HG03439 (cell line): ENCODE results near the gene FGF12.
"Not testable (repeated sequence)": the region's sequence is repeated elsewhere in the genome, so short reads cannot be mapped to it uniquely, and the experiment has no call there.

Experiments used
- ATAC-seq: cut with Tn5 transposase; IDR thresholded peaks from one replicate; pipeline ENCODE4 v1.9.1; 2021; ENCODE audit warnings: mild to moderate bottlenecking, moderate library complexity; ENCODE audit not compliant: unreplicated experiment

FGF12 gene

GRCh38 chr3:192597506-192597905 is 129.8 kb downstream of the FGF12 start:
- ATAC-seq: no peak

- no peak for ATAC-seq
Measured at GRCh38 chr3:192578729-192579128, 148.6 kb downstream of the FGF12 start.

GRCh38 chr3:192577811-192578210 is 149.5 kb downstream of the FGF12 start:
- ATAC-seq: no peak

GRCh38 chr3:192577271-192577670 is 150.1 kb downstream of the FGF12 start:
- no peak for ATAC-seq

- ATAC-seq: not testable (repeated sequence)
Measured at GRCh38 chr3:192576704-192577103, 150.6 kb downstream of the FGF12 start.

GRCh38 chr3:192575879-192576506 is 151.3 kb downstream of the FGF12 start:
- no peak for ATAC-seq

- ATAC-seq: no peak
Measured at GRCh38 chr3:192573240-192573639, 154.1 kb downstream of the FGF12 start.

- no peak for ATAC-seq
Measured at GRCh38 chr3:192570821-192571791, 156.2 kb downstream of the FGF12 start.

- no peak for ATAC-seq
Measured at GRCh38 chr3:192570315-192570714, 157.0 kb downstream of the FGF12 start.

GRCh38 chr3:192566706-192567290 is 160.5 kb downstream of the FGF12 start:
- peak; percentile 94 for ATAC-seq

- ATAC-seq: no peak
Measured at GRCh38 chr3:192564611-192565010, 162.7 kb downstream of the FGF12 start.

- ATAC-seq: no peak
Measured at GRCh38 chr3:192563417-192563816, 163.9 kb downstream of the FGF12 start.

GRCh38 chr3:192553707-192554106 is 173.6 kb downstream of the FGF12 start:
- no peak for ATAC-seq

GRCh38 chr3:192550356-192550755 is 177.0 kb downstream of the FGF12 start:
- ATAC-seq: no peak

GRCh38 chr3:192545333-192545732 is 182.0 kb downstream of the FGF12 start:
- no peak for ATAC-seq

GRCh38 chr3:192543163-192543562 is 184.2 kb downstream of the FGF12 start:
- ATAC-seq: no peak

GRCh38 chr3:192516820-192517219 is 210.5 kb downstream of the FGF12 start:
- no peak for ATAC-seq

- ATAC-seq: no peak
Measured at GRCh38 chr3:192515664-192516045, 211.7 kb downstream of the FGF12 start.

- no peak for ATAC-seq
Measured at GRCh38 chr3:192514754-192515663, 212.3 kb downstream of the FGF12 start.

- ATAC-seq: no peak
Measured at GRCh38 chr3:192514081-192514753, 213.1 kb downstream of the FGF12 start.
